ENCODE data around the gene AKAP13.
A peak's percentile ranks its signal among the peaks of the same experiment; 100 is the strongest.

The AKAP13 gene

DNA sequence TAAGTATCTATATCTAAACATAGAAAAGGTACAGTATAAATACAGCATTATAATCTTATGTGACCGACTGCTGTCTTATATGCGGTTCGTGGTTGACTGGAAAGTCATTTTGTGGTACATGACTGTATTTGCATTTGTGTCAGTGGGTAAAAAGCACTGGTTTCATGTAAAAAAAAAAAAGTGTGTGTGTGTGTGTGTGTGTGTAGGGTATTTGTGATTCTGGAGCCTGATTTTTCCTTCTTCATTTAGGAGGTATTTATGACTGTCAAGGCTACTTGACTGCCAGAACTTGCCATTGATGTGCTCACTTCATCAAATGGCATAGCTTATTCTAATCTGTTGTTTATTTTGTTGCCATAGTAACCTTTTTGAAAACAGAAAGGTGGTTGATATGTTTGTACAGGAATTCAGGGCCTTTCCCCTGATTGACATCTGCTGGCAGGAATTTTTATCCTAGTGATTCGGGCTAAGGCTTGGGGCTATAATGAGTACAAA, 63.2 kb downstream of the AKAP13 start:
- no peaks in the 10 kb centered on the region for H3K36me3 ChIP-seq (ENCODE audit: low read length)
- H3K27me3 ChIP-seq (ENCODE audit: low read length), result no peaks in the 10 kb centered on the region
- peak overlapping the region; percentile 32 for H3K4me3 ChIP-seq (ENCODE audit: insufficient read depth, low read length, poor library complexity, severe bottlenecking)
- peaks cover 60% of the 10 kb centered on the region for H3F3A ChIP-seq (ENCODE audit: insufficient read depth)
- peaks cover 86% of the 10 kb centered on the region for H3K79me2 ChIP-seq (ENCODE audit: insufficient read depth, low read length)
- H2AFZ ChIP-seq (ENCODE audit: low read depth, low read length, severe bottlenecking), result no peak overlapping the region
- TF ChIP-seq EZH2phosphoT487 (conservative IDR thresholded peaks at IDR 0.05; ENCODE audit: low read length), result no peak
- TF ChIP-seq, protein P1, sequence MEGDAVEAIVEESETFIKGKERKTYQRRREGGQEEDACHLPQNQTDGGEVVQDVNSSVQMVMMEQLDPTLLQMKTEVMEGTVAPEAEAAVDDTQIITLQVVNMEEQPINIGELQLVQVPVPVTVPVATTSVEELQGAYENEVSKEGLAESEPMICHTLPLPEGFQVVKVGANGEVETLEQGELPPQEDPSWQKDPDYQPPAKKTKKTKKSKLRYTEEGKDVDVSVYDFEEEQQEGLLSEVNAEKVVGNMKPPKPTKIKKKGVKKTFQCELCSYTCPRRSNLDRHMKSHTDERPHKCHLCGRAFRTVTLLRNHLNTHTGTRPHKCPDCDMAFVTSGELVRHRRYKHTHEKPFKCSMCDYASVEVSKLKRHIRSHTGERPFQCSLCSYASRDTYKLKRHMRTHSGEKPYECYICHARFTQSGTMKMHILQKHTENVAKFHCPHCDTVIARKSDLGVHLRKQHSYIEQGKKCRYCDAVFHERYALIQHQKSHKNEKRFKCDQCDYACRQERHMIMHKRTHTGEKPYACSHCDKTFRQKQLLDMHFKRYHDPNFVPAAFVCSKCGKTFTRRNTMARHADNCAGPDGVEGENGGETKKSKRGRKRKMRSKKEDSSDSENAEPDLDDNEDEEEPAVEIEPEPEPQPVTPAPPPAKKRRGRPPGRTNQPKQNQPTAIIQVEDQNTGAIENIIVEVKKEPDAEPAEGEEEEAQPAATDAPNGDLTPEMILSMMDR (IDR thresholded peaks at IDR 0.05; ENCODE audit: insufficient read depth, low read length, poor library complexity, severe bottlenecking), result no peak
- peak overlapping the region; percentile 84 for H3K27ac ChIP-seq (ENCODE audit: low read depth, low read length)
- peaks cover 10% of the 10 kb centered on the region for H4K20me1 ChIP-seq (ENCODE audit: low read depth, low read length)
- H3K4me2 ChIP-seq (ENCODE audit: low read depth, low read length, poor library complexity, severe bottlenecking), result peak overlapping the region; percentile 84
- H3K9me3 ChIP-seq (ENCODE audit: insufficient read depth, low read length), result no peaks in the 10 kb centered on the region
- peak overlapping the region; percentile 23 for H3K9ac ChIP-seq (ENCODE audit: low read length)
- H3K9me2 ChIP-seq (replicated peaks; ENCODE audit: insufficient read depth, low read length), result no peaks in the 10 kb centered on the region

DNA sequence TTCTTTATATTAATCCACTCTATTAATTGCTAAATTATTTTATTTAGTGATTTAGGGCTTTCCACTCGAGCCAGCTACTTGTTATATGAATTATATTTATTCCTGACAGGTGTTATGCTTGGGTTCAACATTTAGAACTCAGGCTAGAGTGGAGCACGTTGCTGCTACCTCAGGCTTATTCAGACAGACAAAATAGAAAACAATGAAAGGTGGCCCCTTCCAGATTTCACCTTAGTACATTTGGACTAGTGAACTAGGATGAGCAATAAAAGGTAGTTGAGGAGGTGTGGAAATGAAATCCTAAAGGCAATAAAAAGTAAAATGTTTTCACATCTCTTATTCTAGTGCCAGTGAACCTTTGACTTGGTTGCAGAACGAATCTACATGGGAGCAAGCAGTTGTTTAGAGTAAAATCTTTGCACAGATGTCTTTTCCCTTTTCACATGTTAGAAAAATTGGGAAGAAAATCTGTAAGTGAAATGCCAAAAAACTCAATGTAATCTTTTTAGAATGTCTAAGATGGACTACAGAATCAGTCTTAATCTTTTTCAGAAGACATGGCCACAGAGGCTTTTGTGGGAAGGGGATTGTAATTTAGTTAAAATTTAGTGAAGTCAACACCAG, 63.8 kb downstream of the AKAP13 start:
- no peak for TF ChIP-seq EZH2phosphoT487 (conservative IDR thresholded peaks at IDR 0.05; ENCODE audit: low read length)
- TF ChIP-seq, protein P1 (IDR thresholded peaks at IDR 0.05; ENCODE audit: insufficient read depth, low read length, poor library complexity, severe bottlenecking), result no peak
- no peaks in the 10 kb centered on the region for H3K27me3 ChIP-seq (ENCODE audit: low read length)
- peak overlapping the region; percentile 32 for H3K4me3 ChIP-seq (ENCODE audit: insufficient read depth, low read length, poor library complexity, severe bottlenecking)
- peak overlapping the region; percentile 84 for H3K4me2 ChIP-seq (ENCODE audit: low read depth, low read length, poor library complexity, severe bottlenecking)
- H3K36me3 ChIP-seq (ENCODE audit: low read length), result no peaks in the 10 kb centered on the region
- peak overlapping the region; percentile 23 for H3K9ac ChIP-seq (ENCODE audit: low read length)
- peaks cover 10% of the 10 kb centered on the region for H4K20me1 ChIP-seq (ENCODE audit: low read depth, low read length)
- no peaks in the 10 kb centered on the region for H3K9me2 ChIP-seq (replicated peaks; ENCODE audit: insufficient read depth, low read length)
- peaks cover 60% of the 10 kb centered on the region for H3F3A ChIP-seq (ENCODE audit: insufficient read depth)
- peak overlapping the region; percentile 84 for H3K27ac ChIP-seq (ENCODE audit: low read depth, low read length)
- no peak overlapping the region for H2AFZ ChIP-seq (ENCODE audit: low read depth, low read length, severe bottlenecking)
- no peaks in the 10 kb centered on the region for H3K9me3 ChIP-seq (ENCODE audit: insufficient read depth, low read length)
- H3K79me2 ChIP-seq (ENCODE audit: insufficient read depth, low read length), result peaks cover 92% of the 10 kb centered on the region

DNA sequence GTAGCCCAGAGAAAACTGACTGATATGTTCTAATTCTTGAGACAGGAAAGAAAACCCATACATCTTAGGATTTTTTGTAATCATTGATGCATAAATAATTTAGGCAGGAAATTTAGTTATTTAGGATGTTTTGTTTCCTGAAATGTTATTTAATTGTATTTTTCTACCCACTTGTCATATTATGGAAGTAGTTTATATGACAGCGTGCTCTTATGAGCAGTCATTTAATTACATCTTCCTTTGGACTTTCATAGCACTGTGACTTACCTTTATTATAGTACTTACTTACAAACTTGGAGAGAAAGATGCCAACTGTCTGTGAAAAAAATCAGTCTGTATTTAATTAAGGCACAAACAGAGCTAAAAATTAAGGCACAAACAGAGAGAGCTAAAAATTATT, 65.0 kb downstream of the AKAP13 start:
- peaks cover 97% of the 10 kb centered on the region for H3K79me2 ChIP-seq (ENCODE audit: insufficient read depth, low read length)
- no peak overlapping the region for H3K9ac ChIP-seq (ENCODE audit: low read length)

More for the DNA sequence above, 65.0 kb downstream of the AKAP13 start:
- H3K4me2 ChIP-seq (ENCODE audit: low read depth, low read length, poor library complexity, severe bottlenecking), result peak overlapping the region; percentile 84
- H3F3A ChIP-seq (ENCODE audit: insufficient read depth), result peaks cover 54% of the 10 kb centered on the region
- H3K4me3 ChIP-seq (ENCODE audit: insufficient read depth, low read length, poor library complexity, severe bottlenecking), result no peak overlapping the region
- H3K9me2 ChIP-seq (replicated peaks; ENCODE audit: insufficient read depth, low read length), result no peaks in the 10 kb centered on the region
- H3K9me3 ChIP-seq (ENCODE audit: insufficient read depth, low read length), result peaks cover 3% of the 10 kb centered on the region; the same call in 1 of the 2 replicates
- H4K20me1 ChIP-seq (ENCODE audit: low read depth, low read length), result peaks cover 10% of the 10 kb centered on the region
- H3K27ac ChIP-seq (ENCODE audit: low read depth, low read length), result peak overlapping the region; percentile 84
- H3K27me3 ChIP-seq (ENCODE audit: low read length), result no peaks in the 10 kb centered on the region
- TF ChIP-seq, protein P1 (IDR thresholded peaks at IDR 0.05; ENCODE audit: insufficient read depth, low read length, poor library complexity, severe bottlenecking), result no peak
- TF ChIP-seq EZH2phosphoT487 (conservative IDR thresholded peaks at IDR 0.05; ENCODE audit: low read length), result no peak
- peaks cover 6% of the 10 kb centered on the region; the same call in 1 of the 2 replicates for H3K36me3 ChIP-seq (ENCODE audit: low read length)
- H2AFZ ChIP-seq (ENCODE audit: low read depth, low read length, severe bottlenecking), result no peak overlapping the region

All from SU-DHL-6 (cell line).